HAP-1 (cell line): ENCODE data around the gene ZBTB22.
A peak's percentile ranks its signal among the peaks of the same experiment; 100 is the strongest.
"Not testable (repeated sequence)": the region's sequence is repeated elsewhere in the genome, so short reads cannot be mapped to it uniquely, and the experiment has no call there.

Experiments
- DNase-seq, 2 experiments: peaks; one replicate each; pipeline ENCODE4 v3.0.0-alpha.2; 2016 to 2020; ENCODE audit warnings: low spot score in 2 of 2
- H3K27me3 ChIP-seq: fragments of 250-450 bp; sonication (Bioruptor Pico); 2 replicates; pipeline ENCODE4 v1.5.1; 2020; ENCODE audit warnings: low read depth, mild to moderate bottlenecking, moderate library complexity
- H3K36me3 ChIP-seq: fragments of 250-450 bp; sonication (Bioruptor Pico); replicated peaks from 2 replicates; pipeline ENCODE4 v1.5.1; 2020; ENCODE audit warnings: mild to moderate bottlenecking
- H3K4me1 ChIP-seq: fragments of 250-450 bp; sonication (Bioruptor Pico); 2 replicates; pipeline ENCODE4 v1.5.1; 2020; ENCODE audit warnings: mild to moderate bottlenecking
- H3K4me3 ChIP-seq: fragments of 250-450 bp; sonication (Bioruptor Pico); 2 replicates; pipeline ENCODE4 v1.5.1; 2020; ENCODE audit warnings: mild to moderate bottlenecking, moderate library complexity
- H3K9me3 ChIP-seq: fragments of 250-450 bp; sonication (Bioruptor Pico); 2 replicates; pipeline ENCODE4 v1.5.1; 2020; ENCODE audit warnings: mild to moderate bottlenecking, moderate library complexity
- in situ Hi-C: fragments of 300-500 bp; cut with MboI; formaldehyde crosslinking; loops from 3 replicates; pipeline ENCODE4 v1.14.3; 2020; ENCODE audit warnings: low sequenced_read_pairs, inconsistent platforms, mixed read lengths

ZBTB22 gene

DNA sequence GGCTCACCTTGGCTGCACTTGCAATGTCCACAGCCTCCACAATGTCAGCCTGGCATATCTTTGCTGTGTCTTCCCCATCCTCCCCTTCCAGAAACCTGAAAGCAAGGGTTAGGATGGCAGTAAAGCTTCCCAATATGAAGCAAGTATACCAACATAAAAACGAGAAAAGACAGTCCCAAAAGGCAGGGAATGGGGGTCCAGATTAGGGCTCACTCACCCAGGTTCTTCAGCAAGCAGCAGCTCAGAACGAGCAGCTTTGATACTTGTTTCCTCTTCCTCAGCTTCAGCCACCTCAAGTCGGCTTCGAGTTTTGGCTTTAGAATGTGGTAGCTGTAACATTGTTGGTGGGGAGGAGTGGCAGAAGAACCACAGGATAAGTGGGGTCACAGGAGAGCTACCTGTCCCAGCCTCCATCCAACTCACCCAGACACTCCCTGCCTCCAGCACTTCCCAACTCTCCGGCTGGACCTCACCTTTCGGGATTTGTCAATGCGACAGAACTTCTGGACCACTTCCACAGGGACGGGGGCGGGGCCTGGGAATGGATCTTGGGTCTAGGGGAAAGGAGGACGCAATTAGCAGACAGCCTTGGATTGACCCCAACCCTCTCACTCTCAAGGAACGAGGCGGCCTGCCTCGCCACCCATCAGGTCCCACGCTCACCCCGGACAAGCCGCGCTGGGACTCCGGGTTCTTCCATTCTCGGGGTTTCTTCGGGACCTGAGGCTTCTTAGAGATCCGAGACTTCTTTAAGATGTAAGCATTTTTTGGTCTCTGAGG, 29.2 kb downstream of the ZBTB22 start:
- H3K4me3 ChIP-seq, result peak overlapping the region; percentile 69
- peaks cover 48% of the 10 kb centered on the region for H3K36me3 ChIP-seq
- in situ Hi-C loops, result no loop called here
- H3K9me3 ChIP-seq, result no peaks in the 10 kb centered on the region
- DNase-seq, result no peak
- H3K27me3 ChIP-seq, result no peaks in the 10 kb centered on the region
- peaks cover 8% of the 10 kb centered on the region for H3K4me1 ChIP-seq

DNA sequence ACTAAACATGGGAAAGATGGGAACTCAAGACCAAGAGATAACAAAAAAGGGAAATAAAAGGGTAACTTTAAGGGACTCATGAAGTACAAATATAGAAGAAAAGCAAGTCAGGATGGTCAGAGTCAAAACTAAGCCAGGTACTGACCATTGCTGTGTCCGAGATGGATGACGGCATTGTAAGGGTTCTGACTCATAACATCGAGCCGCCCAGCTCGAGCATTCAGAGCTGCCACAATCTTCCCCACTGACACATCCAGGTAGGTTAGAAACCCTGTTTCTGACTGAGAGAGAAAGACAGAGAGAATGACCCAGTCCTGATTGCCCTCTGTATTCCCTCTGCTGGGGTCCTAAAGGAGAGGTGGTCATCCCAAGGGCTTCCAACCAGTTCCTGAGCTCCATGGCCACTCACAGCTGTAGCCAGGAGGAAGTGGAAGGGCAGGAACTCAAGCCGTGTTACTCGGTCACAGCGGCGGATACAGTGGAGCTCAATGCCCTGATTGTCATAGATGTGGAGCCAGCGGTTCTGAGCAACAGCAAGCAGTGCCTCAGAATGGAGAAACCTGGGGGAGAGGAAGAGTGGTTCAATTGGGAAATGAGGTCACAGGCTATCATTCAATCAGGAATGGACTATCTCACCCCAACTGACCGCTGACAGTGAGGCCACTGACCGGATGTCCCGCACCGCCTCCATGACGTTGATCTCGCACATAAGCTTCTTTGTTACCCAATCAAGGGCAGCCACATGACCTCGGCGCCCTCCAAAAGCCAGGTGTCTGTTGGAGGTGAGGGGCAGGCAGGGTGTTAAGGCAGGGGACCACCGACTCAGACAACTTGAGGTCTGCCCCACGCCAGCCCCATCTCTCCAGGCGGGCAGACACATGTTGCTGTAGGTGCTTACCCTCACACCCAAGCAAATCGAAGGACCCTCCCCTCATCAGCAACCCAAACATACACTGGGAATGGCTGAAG, 30.3 kb downstream of the ZBTB22 start:
- Histone ChIP-seq H3K36me3 (peaks cover 49% of the 10 kb centered on the region), H3K9me3 (no peaks in the 10 kb centered on the region), H3K27me3 (no peaks in the 10 kb centered on the region), H3K4me3 (no peak overlapping the region), H3K4me1 (peaks cover 8% of the 10 kb centered on the region)
- in situ Hi-C loops, result no loop called here
- no peak for DNase-seq

DNA sequence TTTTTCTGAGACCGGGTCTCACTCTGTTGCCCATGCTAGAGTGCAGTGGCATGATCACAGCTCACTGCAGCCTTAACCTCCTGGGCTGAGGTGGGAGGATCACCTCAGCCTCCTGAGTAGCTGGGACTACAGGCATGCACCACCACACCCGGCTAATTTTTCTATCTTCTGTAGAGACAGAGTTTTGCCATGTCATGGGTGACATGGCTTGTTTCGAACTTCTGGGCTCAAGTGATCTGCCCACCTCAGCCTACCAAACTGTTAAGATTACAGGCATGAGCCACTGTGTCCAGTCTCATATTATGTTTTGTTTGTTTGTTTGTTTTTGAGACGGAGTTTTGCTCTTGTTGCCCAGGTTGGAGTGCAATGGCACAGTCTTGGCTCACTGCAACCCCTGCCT, 32.3 kb downstream of the ZBTB22 start:
- H3K4me3 ChIP-seq, H3K4me1 ChIP-seq, DNase-seq, in situ Hi-C loops, H3K27me3 ChIP-seq, H3K9me3 ChIP-seq: not testable (repeated sequence)
- peaks cover 49% of the 10 kb centered on the region for H3K36me3 ChIP-seq

DNA sequence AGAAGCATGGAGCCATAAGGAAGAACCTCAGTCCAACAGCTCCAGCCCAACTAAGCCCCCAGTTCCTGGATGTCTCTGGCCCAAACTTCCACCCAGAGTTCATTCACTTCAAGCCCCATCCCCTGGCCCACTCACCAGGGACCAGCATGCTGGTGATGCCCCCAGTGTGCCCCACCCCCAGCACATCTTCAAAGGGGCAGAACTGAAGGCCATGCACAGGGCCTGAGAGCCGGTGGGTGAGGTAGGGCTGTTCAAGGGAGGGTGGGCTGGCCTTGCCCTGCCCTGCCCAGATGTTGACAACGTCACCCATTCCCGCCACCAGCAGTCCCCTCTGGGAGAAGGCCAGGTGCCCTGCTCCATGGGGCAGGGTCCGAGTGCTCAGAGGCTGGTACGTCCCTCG, 37.0 kb downstream of the ZBTB22 start:
- in situ Hi-C loops, result no loop called here
- no peak for DNase-seq
- Histone ChIP-seq H3K4me1 (peaks cover 9% of the 10 kb centered on the region), H3K9me3 (no peaks in the 10 kb centered on the region), H3K27me3 (no peaks in the 10 kb centered on the region), H3K36me3 (peaks cover 62% of the 10 kb centered on the region), H3K4me3 (no peak overlapping the region)

DNA sequence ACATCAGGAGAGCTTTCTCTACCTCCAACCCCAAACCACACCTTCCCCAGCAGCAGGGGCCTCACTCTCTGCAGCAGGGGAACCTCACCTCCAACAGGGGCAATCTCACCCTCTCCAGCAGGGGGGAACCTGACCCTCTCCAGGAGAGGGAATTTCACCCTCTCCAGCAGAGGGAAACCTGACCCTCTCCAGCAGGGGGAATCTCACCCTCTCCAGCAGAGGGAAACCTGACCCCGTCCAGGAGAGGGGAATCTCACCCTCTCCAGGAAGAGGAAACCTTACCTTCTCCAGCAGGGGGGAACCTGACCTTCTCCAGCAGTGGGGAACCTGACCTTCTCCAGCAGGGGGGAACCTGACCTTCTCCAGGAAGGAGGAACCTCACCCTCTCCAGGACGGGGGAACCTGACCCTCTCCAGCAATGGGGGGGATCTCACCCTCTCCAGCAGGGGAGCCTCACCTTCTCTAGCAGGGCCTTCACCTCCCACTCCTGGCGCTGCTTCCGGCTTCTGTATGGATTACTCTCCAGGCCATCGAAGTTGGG, 37.5 kb downstream of the ZBTB22 start:
- Histone ChIP-seq H3K4me3 (no peak overlapping the region), H3K4me1 (peaks cover 14% of the 10 kb centered on the region), H3K9me3 (no peaks in the 10 kb centered on the region), H3K27me3 (no peaks in the 10 kb centered on the region), H3K36me3 (peaks cover 62% of the 10 kb centered on the region)
- DNase-seq, result peak; percentile 37 to 75
- in situ Hi-C loops, result no loop called here

DNA sequence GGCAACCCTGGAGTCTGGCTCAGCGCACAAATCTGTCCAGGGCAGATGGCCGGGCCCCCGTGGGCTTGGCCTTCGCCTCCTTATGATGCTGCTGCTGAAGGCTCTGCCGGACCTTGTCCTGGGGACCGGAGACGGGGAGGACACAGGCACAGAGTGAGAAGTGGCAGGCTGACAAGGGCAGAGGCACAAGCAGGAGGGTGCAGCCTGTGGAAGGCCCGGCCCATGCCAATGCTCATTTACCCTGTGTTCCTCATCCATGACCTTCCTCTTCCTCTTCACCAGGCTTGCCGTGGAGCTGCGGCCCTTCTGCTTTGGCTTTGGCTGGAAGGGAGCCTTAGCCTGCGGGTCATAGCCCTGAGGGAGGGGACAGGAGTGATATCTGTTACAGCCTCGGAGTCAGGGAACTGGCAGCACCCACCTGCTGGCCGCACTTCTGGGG, 38.3 kb downstream of the ZBTB22 start:
- H3K4me1 ChIP-seq, result peaks cover 22% of the 10 kb centered on the region
- DNase-seq, result no peak
- no peak overlapping the region for H3K4me3 ChIP-seq
- in situ Hi-C loops, result no loop called here
- H3K27me3 ChIP-seq, result no peaks in the 10 kb centered on the region
- no peaks in the 10 kb centered on the region for H3K9me3 ChIP-seq
- H3K36me3 ChIP-seq, result peaks cover 62% of the 10 kb centered on the region

DNA sequence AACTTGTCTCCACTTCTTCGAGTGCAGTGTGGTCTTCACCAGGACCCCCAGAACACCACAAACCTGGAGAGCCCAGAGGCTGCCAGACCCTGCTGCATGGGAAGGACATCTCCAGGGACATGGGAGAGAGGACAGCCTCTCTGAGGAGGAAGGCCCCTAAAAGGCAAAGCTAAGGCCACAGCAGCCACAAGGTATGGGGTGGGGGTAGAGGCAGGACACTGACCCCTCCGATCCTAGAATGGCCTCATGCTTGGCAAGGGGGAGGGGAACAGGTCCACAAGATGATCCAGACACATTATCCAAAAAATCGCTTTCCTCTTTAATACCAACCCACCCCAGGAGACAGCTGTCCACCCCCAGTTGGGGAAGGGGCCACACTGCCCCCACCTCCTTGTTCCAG, 38.7 kb downstream of the ZBTB22 start:
- H3K9me3 ChIP-seq, result no peaks in the 10 kb centered on the region
- H3K4me3 ChIP-seq, result no peak overlapping the region
- peaks cover 66% of the 10 kb centered on the region for H3K36me3 ChIP-seq
- H3K27me3 ChIP-seq, result no peaks in the 10 kb centered on the region
- peaks cover 25% of the 10 kb centered on the region for H3K4me1 ChIP-seq
- in situ Hi-C loops, result no loop called here
- no peak for DNase-seq

DNA sequence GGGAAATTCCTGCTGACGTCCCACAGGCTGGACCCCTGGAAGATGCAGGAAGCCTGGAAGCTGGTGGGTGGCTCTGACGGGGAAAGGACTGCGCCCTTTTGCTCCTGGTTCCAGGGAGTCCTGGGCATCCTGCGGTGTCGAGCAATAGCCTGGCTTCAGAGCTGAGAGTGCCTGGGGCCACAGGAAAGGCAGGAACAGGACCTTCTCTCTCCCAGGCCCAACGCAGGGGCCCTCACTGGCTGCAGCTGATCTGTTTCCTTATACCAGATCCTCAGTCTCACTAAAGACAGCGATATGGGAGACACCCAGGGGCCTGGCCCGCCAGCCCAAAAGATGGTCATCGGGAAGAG, 39.2 kb downstream of the ZBTB22 start:
- Histone ChIP-seq H3K9me3 (no peaks in the 10 kb centered on the region), H3K4me1 (peaks cover 25% of the 10 kb centered on the region), H3K27me3 (no peaks in the 10 kb centered on the region), H3K4me3 (no peak overlapping the region), H3K36me3 (peaks cover 71% of the 10 kb centered on the region)
- DNase-seq, result no peak
- in situ Hi-C loops, result no loop called here

DNA sequence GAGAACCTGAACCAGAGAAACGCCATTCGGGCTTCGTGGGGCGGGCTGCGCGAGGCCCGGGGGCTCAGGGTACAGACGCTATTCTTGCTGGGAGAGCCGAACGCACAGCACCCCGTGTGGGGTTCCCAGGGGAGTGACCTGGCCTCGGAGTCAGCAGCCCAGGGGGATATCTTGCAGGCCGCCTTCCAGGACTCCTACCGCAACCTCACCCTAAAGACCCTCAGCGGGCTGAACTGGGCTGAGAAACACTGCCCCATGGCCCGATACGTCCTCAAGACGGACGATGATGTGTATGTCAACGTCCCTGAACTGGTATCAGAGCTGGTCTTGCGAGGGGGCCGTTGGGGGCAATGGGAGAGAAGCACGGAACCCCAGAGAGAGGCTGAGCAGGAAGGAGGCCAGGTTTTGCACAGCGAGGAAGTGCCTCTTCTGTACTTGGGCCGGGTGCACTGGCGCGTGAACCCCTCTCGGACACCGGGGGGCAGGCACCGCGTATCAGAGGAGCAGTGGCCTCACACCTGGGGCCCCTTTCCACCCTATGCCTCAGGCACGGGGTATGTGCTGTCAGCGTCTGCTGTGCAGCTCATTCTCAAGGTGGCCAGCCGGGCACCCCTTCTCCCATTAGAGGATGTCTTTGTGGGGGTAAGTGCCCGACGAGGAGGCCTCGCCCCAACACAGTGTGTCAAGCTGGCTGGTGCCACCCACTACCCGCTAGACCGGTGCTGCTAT, 39.7 kb downstream of the ZBTB22 start:
- in situ Hi-C loops, result no loop called here
- Histone ChIP-seq H3K4me3 (peak overlapping the region; percentile 28), H3K9me3 (no peaks in the 10 kb centered on the region), H3K36me3 (peaks cover 76% of the 10 kb centered on the region), H3K4me1 (peaks cover 25% of the 10 kb centered on the region), H3K27me3 (no peaks in the 10 kb centered on the region)
- peak in 1 of 2 experiments; percentile 32 for DNase-seq

DNA sequence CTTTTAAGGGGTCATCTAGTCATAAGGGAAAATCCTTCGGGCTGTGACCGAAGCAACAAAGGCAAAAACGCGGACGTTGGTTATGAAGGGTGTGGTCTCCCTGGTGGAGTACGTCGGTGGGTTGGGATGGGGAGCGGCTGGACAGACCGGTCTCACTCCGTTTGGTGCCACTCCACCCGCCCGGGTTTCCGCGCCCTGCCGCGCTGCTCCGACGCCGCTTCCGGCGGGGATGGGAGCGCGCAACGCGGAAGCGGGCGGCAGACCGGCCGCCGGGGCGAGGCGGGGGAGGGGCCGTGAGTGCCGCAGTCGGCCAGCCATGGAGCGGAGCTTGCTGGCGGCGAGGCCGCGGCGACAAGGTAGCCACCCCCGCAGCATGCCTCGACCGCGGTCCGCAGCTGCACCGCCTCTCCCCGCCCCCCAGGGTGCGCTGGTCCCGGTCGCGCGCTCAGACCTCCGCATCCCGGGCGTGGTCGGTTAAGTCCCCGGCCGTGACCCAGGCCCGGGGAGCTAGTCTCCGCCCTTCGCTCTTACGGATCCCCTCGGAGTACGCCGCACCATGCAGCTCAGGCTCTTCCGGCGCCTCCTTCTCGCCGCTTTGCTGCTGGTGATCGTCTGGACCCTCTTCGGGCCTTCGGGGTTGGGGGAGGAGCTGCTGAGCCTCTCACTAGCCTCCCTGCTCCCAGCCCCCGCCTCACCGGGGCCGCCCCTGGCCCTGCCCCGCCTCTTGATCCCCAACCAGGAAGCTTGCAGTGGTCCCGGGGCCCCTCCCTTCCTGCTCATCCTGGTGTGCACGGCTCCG, 40.5 kb downstream of the ZBTB22 start, which contains the start of gene B3GALT4:
TSS of gene B3GALT4 (plus strand) at position 260 of the 799 bp plus-strand sequence. CDS start at position 557, 297 bp downstream.
- peak; percentile 87 to 91 for DNase-seq
- H3K27me3 ChIP-seq, result no peaks in the 10 kb centered on the region
- peaks cover 81% of the 10 kb centered on the region for H3K36me3 ChIP-seq
- in situ Hi-C loops, result no loop called here
- no peaks in the 10 kb centered on the region for H3K9me3 ChIP-seq
- H3K4me1 ChIP-seq, result peaks cover 25% of the 10 kb centered on the region
- peak within 1 kb of the TSS; percentile 78 for H3K4me3 ChIP-seq

DNA sequence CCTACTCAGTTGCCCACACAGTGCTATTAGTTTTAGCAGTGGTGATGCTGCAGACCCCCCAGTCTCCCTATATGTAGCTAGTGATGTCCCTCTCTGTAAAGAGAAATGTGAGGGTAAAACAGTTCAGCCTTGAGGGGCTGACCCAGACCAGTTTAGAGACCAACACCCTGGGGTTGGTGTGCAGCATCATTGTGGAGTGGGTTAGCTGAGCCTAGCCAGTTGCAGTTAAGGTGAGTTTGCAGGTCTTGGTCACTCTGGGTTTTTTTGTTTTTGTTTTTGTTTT, 41.0 kb downstream of the ZBTB22 start:
- no peak for DNase-seq
- Histone ChIP-seq H3K36me3 (peaks cover 82% of the 10 kb centered on the region), H3K27me3 (no peaks in the 10 kb centered on the region), H3K4me1 (peaks cover 25% of the 10 kb centered on the region), H3K9me3 (no peaks in the 10 kb centered on the region), H3K4me3 (peak overlapping the region; percentile 28)
- in situ Hi-C loops, result no loop called here

DNA sequence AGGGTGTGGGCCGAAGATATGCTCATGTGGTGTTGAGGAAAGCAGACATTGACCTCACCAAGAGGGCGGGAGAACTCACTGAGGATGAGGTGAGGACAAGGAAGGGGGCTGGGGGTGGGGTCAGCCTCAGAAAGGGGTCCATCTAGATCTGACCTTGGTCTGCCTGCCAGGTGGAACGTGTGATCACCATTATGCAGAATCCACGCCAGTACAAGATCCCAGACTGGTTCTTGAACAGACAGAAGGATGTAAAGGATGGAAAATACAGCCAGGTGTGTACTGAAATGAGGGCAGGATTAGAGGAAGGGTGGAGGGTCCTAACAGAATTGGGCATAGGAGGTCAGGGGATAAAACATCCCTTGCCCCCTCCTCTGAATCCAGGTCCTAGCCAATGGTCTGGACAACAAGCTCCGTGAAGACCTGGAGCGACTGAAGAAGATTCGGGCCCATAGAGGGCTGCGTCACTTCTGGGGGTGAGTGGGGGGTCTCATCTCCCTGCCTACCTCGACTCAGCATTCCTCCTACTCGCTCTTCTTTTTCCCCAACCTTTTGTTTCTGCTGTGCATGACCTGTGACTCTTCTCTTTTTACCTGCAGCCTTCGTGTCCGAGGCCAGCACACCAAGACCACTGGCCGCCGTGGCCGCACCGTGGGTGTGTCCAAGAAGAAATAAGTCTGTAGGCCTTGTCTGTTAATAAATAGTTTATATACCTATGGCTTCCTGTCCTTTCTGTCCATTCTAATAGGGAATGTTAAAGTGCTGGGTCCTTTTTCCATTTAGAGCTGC, 41.6 kb downstream of the ZBTB22 start:
- peaks cover 25% of the 10 kb centered on the region for H3K4me1 ChIP-seq
- H3K27me3 ChIP-seq, in situ Hi-C loops, H3K9me3 ChIP-seq: not testable (repeated sequence)
- DNase-seq, result peak in 1 of 2 experiments; percentile 38
- H3K36me3 ChIP-seq, result peaks cover 77% of the 10 kb centered on the region
- peak overlapping the region; percentile 78 for H3K4me3 ChIP-seq
